Right ventricle myocardium inferior (tissue), 1 donor: ENCODE data around the gene ACTR2. TPM values are rescaled to one million over a fixed set of nuclear protein-coding genes. Genes with fewer than 3 reads are reported as not detected.
"Not testable (repeated sequence)": the region's sequence is repeated elsewhere in the genome, so short reads cannot be mapped to it uniquely, and the experiment has no call there.

ENCODE experiments used
- ATAC-seq: fragments of 200-7000 bp; cut with Tn5 transposase; one replicate; pipeline ENCODE4 v1.9.1; 2020; ENCODE audit warnings: mild to moderate bottlenecking, moderate library complexity
- DNase-seq: peaks from one replicate; pipeline ENCODE4 v3.0.0; 2021; ENCODE audit errors: missing footprints
- intact Hi-C: fragments of 100-400 bp; cut with DNase I; formaldehyde crosslinking; loops from one replicate; pipeline ENCODE4 v1.11.0; 2022
- long read RNA-seq: library from polyadenylated mRNA; unstranded; transcript quantifications from one replicate; pipeline ENCODE4 v2.0.0, GENCODE V29; 2021
- total RNA-seq: library from RNA; stranded (reverse); fragmentation: NEBNext Ultra II Directional; extraction: Animal tissue kit (Norgen Biotek cat#: 25700); gene quantifications from one replicate; pipeline ENCODE4 v1.2.1, GENCODE V29; 2021
- donor health status: DM: no; HTN: yes; CAD: no; lungs with severe emphysema.

The ACTR2 gene
- 108 TPM for total RNA-seq
- long read RNA-seq, partial matches to known transcripts = 0 of 7 reads
- long read RNA-seq, other reads (novel, unspliced or antisense) = 3 of 7 reads

GRCh38 chr2:65227456-65228262, at the start of gene ACTR2:
TSS of gene ACTR2 (plus strand) at chr2:65227831. CDS start at chr2:65227910, 79 bp downstream.
- ATAC-seq = peak; percentile 99
- peak; percentile 99 for DNase-seq
- intact Hi-C loops = loop anchor here (1.0 kb wide), 2 partner anchors 97 to 209 kb away; partner anchors contain the start of gene RAB1A

GRCh38 chr2:65182570-65182969, 45.1 kb upstream of the ACTR2 start:
- no peak for DNase-seq
- ATAC-seq = no peak
- intact Hi-C loops = no loop called here

- DNase-seq, ATAC-seq, intact Hi-C loops: not testable (repeated sequence)
Measured at GRCh38 chr2:65183406-65183805, 44.2 kb upstream of the ACTR2 start.

GRCh38 chr2:65185012-65185411, 42.6 kb upstream of the ACTR2 start:
- DNase-seq = no peak
- intact Hi-C loops = loop anchor here (5.0 kb wide), 1 partner anchor 268 kb away; no protein-coding TSS in a partner anchor
- ATAC-seq = no peak

GRCh38 chr2:65186093-65186868, 41.4 kb upstream of the ACTR2 start:
- ATAC-seq = no peak
- DNase-seq = no peak
- intact Hi-C loops = loop anchor here (2.0 to 5.0 kb wide), 2 partner anchors 121 to 269 kb away; no protein-coding TSS in a partner anchor

GRCh38 chr2:65186872-65187851, 40.5 kb upstream of the ACTR2 start:
- peak; percentile 86 for DNase-seq
- peak; percentile 92 for ATAC-seq
- intact Hi-C loops = loop anchor here (2.0 to 5.0 kb wide), 2 partner anchors 122 to 270 kb away; no protein-coding TSS in a partner anchor

GRCh38 chr2:65193446-65193845, 34.2 kb upstream of the ACTR2 start:
- intact Hi-C loops = no loop called here
- no peak for ATAC-seq

GRCh38 chr2:65198737-65199136, 28.9 kb upstream of the ACTR2 start:
- DNase-seq (no peak), ATAC-seq (peak; percentile 57)
- intact Hi-C loops = no loop called here

More at GRCh38 chr2:65193446-65193845, 34.2 kb upstream of the ACTR2 start:
- no peak for DNase-seq

GRCh38 chr2:65199166-65199565, 28.5 kb upstream of the ACTR2 start:
- no peak for ATAC-seq
- DNase-seq = no peak
- intact Hi-C loops = no loop called here

- ATAC-seq (no peak), DNase-seq (no peak)
- intact Hi-C loops = no loop called here
Measured at GRCh38 chr2:65199891-65200290, 27.7 kb upstream of the ACTR2 start.

- intact Hi-C loops = no loop called here
- peak; percentile 72 for DNase-seq
- no peak for ATAC-seq
Measured at GRCh38 chr2:65204461-65205210, 23.0 kb upstream of the ACTR2 start.

- intact Hi-C loops = no loop called here
- ATAC-seq (no peak), DNase-seq (no peak)
Measured at GRCh38 chr2:65212115-65212514, 15.5 kb upstream of the ACTR2 start.

GRCh38 chr2:65212619-65213018, 15.0 kb upstream of the ACTR2 start:
- DNase-seq = no peak
- no peak for ATAC-seq
- intact Hi-C loops = no loop called here

- ATAC-seq = no peak
- intact Hi-C loops = no loop called here
- no peak for DNase-seq
Measured at GRCh38 chr2:65213035-65213434, 14.6 kb upstream of the ACTR2 start.

- intact Hi-C loops = no loop called here
- no peak for DNase-seq
- no peak for ATAC-seq
Measured at GRCh38 chr2:65214361-65214760, 13.3 kb upstream of the ACTR2 start.

- no peak for ATAC-seq
- intact Hi-C loops = no loop called here
- DNase-seq = no peak
Measured at GRCh38 chr2:65214843-65215242, 12.8 kb upstream of the ACTR2 start.

GRCh38 chr2:65215946-65216345, 11.7 kb upstream of the ACTR2 start:
- intact Hi-C loops = no loop called here
- no peak for ATAC-seq
- DNase-seq = no peak
